HTR-8/SVneo (cell line): Measurements from ENCODE around the gene MRPL10.

Source experiments
- DNase-seq: peaks from one replicate; pipeline ENCODE4 v3.0.0; 2011; ENCODE audit warnings: low spot score, mixed read lengths; ENCODE audit not compliant: insufficient read length
- FAIRE-seq: peaks from 2 replicates; lab custom pipeline; 2011; peaks lifted over from hg19 to GRCh38; lab: Jason Lieb, UNC

The MRPL10 gene

DNA sequence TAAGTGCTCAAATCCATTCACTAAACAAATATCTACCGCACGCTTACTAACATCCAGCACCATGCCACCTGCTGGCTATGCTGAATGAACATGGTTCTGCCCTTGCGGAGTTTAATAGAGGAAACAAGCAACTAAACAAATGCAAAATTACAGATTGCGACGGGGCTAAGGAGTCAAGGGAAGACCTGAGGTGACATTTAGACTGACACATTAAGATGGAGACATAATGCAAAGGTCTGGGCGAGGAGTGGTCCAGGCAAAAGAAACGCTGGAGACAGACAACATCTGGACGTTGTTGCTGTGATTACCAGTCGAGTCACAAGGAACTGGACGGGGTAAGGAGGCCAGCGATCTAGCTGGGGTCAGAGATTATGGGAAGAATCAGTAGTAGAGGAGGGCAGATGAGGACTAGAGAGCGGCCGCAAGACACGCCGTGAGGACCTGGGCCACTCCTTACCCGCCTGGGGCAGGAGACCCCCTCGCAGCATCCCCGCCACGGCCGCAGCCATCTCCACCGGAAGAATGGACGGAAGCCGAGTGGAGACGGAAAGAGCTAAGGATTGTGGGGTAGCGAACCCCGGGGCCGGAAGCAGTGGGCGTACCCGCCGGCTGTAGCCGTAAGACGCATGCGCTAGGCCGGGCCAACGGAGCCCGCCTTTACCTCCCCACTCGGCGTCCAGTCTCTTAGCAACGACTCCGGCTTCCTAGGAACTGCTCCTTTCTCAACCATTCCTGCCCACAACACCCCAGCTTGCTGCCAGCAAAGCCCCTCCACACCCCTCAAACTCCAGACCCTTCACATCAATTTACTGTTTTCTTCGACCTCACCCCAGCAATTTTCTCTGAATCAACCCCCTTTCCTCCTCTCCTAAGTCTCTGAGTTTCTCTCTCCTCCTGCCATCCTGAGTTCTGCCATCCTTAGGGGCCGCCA lies at the start of gene MRPL10, which contains the start of gene LRRC46:
Gene MRPL10 (minus strand): TSS at position 539 of the 931 bp plus-strand sequence. CDS start 30 bp downstream, at position 509.
Gene LRRC46 (plus strand): TSS at position 668 of the 931 bp plus-strand sequence. CDS start 320 bp downstream, outside the sequence.
- peak; percentile 97 for FAIRE-seq
- peak; percentile 100 for DNase-seq

DNA sequence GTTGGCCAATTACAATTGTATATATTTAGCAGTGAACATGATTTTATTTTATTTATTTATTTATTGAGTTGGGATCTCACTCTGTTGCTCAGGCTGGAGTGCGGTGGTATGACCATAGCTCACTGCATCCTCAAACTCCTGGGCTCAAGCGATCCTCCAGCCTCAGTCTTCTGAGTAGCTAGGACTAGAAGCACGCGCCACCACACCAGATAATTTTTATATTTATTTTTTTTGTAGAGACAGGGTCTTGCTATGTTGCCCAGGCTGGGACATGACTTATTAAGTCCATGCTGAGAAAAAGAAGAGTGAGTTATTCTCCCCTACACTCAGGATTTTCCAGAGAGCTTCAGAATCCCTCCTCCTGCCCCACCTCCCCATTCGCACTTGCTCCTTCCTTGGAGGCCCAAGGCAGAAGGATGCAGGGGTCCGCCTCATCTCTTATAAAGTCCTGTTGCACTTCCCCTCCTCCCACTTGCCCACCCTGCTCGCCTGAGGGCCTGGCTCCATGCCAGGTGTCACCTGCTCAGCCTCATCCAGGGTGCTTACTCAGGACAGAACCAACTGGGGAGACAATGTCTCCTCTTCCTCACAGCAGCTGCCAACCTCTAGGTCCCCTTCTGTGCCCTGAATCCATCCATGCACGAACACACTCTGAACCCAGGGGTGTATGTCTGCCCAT lies 48.6 kb upstream of the MRPL10 start:
- peak; percentile 71 for FAIRE-seq
- DNase-seq = no peak

DNA sequence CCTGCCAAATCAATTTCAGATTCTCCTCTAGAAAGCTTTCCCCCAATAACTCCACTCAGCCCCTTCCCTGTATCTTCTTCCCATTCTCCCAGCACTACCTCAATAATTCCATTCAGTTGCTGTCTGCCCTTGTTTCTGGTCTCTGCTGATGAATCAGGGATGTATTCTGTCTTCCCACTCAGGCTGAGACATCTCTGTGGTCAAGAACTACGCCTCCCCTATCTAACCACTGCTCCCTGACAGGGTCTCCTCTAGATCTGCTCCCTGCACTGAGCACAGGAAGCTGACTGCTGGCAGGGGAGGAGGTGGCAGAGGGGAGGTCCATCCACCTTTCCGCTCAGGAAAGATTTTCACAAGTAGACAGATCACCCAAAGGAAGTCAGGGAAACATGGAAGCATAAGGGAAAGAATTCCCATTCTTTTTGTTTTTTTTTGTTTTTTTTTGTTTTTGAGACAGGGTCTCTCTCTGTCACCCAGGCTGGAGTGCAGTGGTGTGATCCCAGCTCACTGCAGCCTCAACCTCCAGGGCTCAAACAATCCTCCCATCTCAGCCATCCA lies 47.8 kb upstream of the MRPL10 start:
- DNase-seq (no peak), FAIRE-seq (peak; percentile 95)

DNA sequence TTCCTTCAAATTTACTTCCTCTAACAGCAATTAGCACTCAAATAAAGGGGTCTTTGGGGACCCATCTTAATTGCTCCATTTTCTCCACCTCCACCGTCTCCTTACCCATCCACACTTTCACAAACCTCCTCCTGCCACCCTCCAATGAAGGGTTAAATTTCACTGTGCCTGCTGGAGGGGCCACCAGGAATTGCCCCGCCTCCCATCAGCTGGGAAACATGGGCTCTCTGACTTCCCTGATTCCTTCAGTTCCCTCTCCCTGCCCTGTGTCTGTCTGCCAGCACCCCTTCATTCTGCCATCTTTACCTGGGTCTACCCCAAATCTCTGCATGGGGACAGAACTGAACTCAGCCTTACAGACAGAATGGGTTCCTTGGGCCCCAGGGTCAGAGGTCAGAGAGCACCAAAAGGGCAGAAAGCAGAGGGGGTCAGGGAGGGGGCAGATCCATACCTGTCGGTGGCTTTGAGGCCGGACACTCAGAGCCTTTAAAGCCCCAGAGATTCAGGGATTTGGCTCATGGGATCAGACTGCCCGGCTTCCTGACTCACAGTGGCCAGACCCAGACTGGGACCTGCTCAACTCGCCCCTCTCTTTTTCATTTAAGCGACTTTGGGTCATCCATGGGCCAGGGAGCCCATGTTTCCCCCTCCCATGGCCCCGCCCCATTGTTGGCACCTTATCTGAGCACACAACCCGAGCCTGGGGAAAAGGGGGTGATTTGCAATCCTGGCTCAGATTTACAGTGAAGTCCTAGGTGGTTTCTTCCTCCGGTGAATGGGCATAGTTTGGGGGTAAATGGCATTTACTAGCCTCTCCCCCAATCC lies 47.1 kb upstream of the MRPL10 start:
- FAIRE-seq (no peak), DNase-seq (no peak)

DNA sequence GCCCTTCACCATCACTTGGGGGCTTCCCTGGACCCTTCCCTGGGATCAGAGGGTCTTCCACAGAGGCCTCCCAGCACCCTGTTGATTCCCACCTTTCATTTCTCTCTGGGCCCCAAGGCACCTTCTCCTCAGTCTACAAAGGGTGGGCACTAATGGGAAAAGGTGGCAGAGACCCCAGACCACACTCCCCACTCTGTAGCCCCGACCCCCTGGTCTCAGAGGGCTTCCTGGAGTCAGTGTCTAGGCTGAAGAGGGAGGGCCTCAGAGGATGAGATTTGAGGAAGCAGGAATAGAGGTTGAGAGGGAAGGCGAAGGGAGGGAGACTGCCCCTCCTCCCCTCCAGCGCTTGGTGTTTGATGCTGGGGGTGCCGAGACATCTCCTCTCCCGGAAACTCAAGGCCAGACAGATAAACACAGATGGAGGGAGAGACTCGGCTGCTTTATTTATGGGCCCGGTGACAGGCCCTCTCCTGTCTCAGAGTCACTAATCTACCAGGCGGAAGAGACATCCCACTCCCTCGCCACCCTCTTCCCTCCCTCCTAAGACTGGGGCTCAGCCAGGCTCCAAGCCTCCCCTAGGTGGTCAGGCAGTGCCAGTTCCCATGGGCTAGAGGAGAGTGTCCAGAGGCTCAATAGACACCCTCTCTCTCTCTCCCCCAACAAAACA lies 46.2 kb upstream of the MRPL10 start:
- no peak for DNase-seq
- FAIRE-seq = no peak

DNA sequence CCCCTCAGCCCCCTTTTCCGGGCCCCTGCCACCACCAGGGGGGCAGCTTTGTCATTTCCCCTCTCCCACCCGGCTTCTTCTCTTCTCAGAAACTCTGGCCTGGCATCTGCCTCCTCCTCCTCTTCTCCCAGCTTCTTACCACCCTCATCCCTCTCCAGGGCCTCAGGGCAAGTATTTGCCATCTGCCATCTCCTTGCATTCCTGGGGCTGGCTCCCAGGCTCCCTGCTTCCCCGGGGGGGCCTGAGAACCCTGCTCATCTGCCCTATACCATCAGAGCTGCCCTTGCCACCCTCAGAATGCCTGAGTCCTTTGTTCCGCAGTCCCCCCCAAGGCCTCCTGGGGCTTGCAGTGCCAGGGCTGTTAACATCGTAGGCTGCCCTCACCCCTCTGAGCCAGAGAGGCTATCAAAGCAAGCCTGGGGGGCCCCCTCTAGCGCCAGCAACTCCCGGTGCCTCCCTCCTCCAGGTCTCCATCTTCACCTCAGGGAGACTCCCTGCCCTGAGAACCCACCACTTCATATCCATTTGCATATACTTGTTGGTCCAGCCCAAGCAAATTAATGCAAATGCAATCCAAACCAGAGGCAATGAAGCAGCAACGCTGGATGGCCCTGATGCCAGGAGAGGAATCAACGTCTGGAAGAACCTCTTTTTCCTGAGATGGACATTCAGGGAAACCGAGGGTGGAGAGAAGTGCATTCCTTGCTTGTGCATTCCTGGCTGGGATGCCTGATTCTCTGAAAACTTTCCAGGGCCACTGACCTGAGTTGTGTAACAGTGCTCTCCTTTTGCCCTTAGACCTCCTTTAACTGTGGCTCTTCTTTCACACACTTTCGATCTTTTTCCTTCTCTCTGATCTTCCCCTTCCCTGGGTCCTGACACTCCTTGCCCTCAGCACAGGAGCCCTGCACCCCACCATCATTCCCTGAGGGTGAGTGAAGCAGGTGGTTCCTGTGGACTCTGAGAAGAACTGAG lies 44.0 kb upstream of the MRPL10 start:
- FAIRE-seq (peak; percentile 94), DNase-seq (peak; percentile 59)

DNA sequence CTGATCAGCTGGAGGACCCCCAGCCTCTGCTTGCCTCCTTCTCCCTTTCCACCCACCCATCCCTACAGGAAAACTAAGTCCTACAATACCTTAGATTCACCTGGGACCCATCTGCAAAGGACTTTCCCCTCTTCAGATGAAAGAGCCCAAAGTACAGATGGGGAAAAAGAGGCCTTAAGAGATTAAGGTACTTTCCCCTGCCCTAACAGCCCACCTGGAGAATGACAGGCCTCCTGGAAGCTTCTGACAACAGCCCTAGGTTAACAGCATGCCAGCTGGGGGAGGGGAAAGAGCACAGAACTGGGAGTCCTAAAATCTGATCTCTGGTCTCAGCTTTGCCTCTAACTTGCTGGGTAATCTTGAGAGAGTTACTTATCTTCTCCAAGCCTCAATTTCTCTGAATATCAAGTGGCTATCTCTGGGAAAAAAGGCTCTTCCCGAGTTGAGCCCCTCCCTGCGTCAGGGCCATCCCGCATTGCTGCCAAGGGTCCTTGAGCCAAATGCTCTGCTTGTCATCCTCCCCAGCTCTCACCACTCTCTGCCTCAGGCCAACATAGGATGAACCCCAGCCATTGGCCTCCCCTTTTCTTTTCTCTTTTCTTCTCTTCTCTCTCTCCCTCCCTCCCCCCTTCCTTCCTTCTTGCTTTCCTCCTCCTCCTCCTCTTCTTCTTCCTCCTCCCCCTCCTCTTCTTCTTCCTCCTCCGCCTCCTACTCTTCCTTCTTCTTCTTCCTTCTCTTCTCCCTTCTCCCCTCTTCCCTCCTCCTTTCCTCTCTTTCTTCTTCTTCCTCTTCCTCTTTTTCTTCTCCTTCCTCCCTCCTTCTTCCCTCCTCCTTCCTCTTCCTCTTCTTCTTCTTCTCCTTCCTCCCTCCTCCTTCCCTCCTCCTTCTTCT lies 42.1 kb upstream of the MRPL10 start:
- FAIRE-seq (no peak), DNase-seq (no peak)

DNA sequence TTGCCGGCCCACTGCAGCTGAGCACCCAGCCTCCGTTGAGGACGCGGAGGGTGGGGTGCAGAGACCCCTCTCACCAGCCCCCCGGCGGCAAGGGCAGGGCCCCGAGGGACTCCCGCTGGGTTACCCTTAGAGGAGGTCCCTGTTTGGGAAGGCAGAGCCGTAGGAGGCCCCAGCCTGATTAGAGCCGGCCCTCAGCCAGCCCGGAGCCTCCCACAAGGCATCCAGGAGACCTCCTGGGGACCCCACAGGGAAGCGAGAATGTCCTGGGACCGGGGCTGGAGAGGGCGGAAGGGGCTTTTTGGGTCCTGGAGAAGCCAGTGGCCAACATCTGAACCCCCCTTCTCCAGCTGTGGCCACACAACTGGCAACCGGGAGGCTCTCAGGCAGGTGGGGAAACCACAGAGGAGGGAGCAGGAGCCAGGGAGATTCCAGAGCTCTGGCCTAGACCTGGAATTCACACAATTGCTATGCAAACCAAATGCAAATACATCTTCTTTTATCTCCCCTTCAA lies 41.4 kb upstream of the MRPL10 start:
- DNase-seq (no peak), FAIRE-seq (no peak)

DNA sequence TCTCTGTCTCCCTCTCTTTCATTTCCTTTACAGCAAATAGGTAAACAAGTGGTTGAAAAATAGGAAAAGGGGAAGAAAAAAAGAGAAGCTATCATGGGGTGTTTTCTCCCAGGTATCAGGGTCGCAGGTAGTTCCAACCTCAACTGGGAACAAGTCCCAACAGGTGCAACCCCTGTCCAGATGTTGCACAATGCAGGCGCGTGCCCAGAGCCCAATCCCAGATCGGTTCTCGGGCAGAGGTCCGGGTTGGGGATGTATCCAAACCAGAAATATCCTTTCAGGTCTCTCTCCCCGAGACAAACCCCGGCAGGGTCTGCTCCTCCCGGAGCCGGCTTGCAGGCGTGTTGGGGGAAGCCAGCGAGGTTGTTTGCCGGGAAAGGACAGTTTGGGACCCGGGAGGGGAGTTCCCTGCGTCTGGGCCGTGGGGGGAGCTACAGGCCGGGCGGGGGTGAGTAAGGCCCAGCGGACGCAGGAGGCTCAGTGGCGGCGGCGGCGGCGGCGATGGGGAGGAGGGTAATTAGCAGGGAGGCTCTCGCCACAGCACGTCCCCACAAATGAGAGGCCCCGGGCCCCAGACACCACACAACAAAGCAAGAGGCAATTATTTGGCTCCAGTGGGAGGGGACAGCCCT lies 40.8 kb upstream of the MRPL10 start:
- DNase-seq = no peak
- no peak for FAIRE-seq

DNA sequence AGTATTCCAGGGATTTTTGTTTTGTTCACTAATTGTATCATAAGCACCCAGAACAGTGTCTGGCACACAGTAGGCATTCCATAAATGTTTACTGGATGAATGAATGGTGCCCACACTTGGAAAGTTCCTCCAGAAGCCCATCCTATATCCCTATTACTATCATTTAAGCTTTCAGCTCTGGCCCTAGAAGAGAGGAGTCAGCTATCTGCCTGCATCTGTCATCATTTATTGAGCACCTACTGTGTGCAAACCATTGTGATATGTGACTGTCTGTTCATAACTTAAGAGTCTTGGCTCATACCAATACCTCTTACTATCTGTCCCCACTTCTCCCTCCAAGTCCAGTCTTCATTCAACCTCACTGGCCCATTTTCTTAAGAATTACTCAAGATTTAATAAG lies 39.7 kb upstream of the MRPL10 start:
- DNase-seq (no peak), FAIRE-seq (no peak)

DNA sequence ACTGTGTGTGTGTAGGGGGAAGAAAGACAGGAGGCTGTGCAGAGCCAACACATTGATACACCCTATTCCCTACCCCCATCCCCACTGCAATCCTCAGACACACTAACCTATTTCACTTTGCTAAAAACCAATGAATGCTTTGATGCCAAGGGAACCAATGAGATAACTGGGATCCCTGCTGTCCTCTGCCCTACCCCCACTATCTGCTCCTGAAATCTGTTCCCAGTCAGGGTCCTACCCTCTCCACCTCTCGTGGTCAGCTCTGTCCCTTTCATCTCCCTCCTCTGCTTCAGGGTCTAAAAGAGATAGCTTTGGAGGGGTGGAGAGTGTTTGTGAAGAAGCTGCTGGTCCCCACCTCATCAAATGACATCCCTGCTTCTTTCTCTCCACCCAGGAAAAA lies 38.7 kb upstream of the MRPL10 start:
- FAIRE-seq (peak; percentile 68), DNase-seq (no peak)

DNA sequence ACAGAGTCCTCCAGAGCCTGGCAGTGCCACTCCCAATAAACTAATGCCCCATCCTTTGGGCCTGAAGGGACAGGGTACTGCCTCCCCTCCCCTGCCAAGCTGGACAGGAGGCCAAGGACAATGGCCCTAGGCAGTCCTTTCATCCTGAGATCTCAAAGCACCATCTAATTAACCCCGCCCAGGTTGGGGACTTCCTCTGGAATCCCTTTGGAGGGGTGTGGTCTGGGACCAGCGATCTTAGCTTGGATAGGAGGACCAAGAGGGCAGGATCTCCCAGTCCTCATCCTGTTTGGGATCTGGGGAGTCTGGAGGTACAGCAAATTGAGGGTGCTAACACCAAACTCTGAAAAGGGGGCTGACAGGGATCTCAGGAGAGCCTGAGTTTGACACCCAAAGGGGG lies 37.8 kb upstream of the MRPL10 start:
- no peak for DNase-seq

DNA sequence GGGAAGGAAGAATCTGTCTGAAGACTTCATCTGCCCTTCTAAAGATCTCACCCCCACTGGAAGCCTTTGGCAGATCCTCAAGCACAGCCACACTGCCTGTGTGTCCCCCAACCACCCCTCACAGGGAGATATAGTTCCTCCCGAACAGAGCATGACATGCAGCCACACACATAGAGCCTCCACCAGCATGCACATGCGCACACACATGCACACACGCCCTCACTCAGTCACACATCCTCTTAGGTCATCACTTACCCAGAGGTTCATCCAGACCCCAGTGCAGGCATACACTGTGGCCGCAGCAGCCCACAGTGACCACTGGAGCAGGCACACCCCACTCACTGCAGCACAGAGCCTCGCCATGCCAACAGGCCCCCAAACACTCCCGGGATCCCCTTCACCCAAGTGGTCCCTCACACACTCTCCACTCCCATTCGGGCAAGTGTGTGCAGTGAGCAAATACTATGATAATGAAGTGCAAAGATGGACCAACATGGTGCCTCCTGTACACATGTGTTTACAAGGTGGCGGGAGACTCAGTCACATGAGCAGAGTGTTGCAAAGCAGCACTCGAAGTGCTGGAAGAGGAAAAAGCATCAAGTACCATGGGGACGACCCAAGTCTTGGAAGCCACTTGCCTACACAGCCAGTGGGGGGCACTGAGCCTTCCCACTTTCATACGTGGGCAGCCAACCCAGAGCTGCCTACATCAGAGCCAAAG lies 36.6 kb upstream of the MRPL10 start:
- FAIRE-seq (peak; percentile 70), DNase-seq (no peak)

More for the DNA sequence above, 37.8 kb upstream of the MRPL10 start:
- FAIRE-seq = no peak

DNA sequence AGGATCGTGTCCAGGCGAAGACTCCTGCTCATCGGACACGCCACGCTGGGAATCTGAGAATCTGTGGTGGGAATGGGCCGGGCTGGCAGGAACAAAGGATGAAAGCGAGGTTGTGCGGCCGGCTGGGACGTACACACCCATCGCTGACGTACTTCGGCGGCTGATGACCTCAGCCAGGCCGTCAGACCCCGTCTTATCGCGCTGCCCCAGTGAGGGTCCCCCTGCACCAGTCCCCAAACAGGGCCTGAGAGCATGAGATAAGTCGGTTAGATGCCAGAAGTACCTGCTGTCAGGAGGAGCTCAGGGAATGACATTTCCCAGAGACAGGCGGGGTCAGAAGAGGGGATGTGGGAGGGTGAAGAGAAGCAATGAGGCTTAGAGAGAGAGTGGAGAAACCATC lies 35.6 kb upstream of the MRPL10 start:
- DNase-seq (no peak), FAIRE-seq (peak; percentile 72)

DNA sequence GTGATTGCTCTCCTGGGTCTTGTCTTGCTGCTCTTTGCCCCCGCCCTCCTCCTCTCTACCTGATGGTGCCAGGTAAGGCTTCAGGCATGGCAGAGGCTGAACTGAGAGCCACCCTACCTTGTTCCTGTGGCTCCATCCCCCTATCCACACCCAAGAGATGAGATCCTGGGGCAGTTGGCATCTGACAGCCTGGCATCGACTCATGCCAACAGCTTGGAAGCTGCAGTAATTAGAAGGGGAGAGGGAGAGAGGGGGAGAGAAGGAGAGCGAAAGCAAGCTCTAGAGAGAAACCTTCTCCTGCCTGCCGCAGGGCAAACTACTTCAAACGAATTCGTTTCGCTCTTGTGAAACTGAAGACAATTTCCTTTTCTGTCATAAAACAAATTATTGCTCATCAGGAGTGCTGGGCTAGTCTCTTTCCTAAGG lies 33.5 kb upstream of the MRPL10 start:
- peak; percentile 48 for FAIRE-seq
- DNase-seq = no peak
